GM18873 (cell line): ENCODE data around the gene GCDH.
"Not testable (repeated sequence)": the region's sequence is repeated elsewhere in the genome, so short reads cannot be mapped to it uniquely, and the experiment has no call there.

Source experiments
- ATAC-seq: cut with Tn5 transposase; IDR thresholded peaks from one replicate; pipeline ENCODE4 v1.9.1; 2021; ENCODE audit warnings: mild to moderate bottlenecking, moderate library complexity, moderate number of reproducible peaks; ENCODE audit not compliant: unreplicated experiment, low FRiP score

GCDH gene

DNA sequence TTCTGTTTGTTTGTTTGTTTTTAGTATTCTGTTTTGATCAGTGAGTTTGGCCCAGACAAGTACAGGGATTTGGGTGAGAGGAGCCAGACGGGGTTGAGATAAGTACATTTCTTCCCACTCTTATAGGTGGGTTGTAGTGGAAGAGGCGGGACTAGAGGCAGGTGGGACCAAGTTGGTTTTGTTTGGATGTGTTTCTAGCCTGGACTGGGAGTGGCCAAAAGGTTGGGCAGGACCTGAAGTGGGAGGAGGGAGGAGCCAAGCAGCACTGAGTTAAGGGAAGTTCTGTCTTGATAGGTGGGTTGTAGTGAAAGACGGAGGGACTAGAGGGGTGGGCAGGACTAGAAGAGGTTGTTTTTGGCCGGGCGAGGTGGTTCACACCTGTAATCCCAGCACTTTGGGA lies 18.7 kb upstream of the GCDH start:
- ATAC-seq: no peak

GRCh38 chr19:12872941-12873890 lies 17.7 kb upstream of the GCDH start:
- no peak for ATAC-seq

GRCh38 chr19:12873891-12874745 lies 16.8 kb upstream of the GCDH start:
- ATAC-seq: no peak

DNA sequence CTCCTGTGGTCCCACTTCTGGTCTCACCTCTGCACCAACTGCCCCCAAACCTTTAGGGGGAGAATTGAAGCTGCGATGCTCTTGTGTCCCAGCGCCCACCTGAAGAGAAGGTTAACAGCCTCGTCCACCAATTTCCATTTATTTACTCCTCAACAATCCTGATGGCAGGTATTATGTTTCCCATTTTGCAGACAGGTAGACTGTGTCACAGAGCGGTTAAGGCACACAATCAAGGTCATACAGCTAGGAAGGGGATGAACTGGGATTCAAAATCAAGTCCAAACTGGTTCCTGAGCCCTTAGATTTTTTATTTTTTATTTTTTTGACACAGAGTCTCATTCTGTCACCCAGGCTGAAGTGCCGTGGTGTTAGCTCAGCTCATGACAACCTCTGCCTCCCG lies 15.9 kb upstream of the GCDH start:
- ATAC-seq: no peak

DNA sequence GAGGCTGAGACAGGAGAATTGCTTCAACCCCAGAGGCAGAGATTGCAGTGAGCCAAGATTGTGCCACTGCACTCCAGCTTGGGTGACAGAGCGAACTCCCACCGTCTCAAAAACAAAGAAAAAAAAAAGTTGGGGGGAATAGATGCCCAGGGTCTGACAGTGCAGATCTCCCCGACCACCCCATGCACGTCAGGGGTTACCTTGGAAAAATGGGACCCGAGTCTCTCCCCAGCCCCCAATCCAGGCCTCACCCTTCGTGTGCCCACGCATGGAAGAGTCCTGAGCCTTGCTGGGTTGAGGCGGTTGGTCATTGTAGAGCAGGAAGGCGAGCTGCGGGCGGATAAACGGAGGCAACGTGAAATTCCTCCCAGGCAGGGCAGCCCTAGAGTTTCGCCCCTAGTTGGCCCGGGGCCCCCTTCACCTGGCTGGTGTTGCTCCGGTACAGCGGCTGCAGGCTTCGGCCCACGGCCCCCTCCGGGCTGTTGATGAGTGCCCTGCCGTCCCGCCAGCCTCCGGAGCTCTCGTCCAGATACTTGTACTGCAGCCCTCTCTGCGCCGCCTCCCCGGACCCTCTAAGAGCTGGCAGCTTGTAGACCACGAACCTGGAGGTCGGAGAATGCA lies 10.3 kb upstream of the GCDH start:
- ATAC-seq: peak; percentile 3

DNA sequence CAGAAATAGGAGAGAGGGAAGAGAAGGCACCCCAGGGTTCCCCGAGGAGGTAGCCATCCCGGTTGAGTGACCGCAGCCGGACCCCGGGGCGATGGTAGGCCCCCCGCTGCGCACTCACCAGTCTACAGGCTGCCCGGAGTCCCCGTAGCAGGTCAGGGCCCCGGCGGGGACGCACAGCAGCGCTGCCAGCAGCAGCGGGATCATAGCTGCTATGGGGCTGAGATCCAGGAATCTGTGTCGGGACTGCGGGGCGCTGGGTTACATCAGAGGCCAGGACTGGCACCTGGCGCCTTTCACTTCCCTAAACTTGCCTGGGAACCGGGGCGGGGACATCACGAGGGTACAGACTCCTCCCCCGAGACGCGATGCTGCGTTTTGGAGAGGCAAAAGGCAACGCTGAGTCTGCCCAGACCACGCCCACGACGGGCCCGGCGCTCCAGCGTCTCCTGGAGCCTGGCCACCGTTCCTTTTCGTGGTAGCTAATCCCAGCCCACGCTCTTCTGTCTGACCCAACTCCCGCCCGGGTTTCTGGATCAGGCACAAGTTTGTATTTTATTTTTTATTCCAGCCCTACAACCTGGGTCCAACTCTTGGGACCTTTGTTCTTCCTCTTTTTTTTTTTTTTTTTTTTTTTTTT lies 9.7 kb upstream of the GCDH start, which contains the start of gene DNASE2:
TSS of gene DNASE2 (minus strand) at position 278 of the 637 bp plus-strand sequence. CDS start at position 204, 74 bp downstream.
- peak; percentile 57 for ATAC-seq

DNA sequence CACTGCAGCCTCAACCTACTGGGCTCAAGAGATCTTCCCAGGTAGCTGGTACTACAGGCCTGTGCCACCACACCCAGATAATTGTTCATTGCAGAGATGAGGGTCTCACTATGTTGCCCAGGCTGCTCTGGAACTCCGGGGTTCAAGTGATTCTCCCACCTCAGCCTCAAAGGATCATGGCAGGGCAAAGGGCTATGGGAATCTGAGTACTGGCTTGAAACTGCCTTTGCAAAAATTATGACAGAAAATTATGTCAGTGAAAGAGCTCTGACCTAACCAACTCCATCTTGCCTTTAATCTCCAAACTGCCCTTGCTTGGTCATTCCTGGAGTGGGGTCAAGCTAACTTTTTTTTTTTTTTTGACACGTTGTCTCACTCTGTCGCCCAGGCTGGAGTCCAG lies 8.4 kb upstream of the GCDH start:
- no peak for ATAC-seq

DNA sequence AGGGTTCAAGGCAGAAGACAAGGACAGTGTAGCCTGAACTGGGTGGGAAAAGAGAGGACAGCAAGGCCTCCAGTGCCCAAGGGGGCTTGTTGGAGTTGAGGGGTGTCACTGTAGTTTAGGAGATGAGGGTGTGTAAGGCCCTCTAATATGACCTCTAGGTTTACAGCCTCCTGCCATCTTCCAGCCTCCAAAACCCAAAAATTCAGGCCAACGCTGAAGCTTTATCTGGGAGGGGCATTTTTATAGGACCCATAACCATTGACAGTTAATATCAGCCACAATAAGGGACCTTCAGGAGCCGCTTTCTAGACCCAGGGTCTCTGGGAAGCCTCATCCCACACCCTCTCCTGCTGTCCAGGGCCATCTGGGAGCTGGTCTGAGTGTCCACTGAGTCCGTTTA lies 6.8 kb upstream of the GCDH start:
- ATAC-seq: no peak

- ATAC-seq: no peak
These were observed 6.4 kb upstream of the GCDH start for GRCh38 chr19:12884627-12884925.

DNA sequence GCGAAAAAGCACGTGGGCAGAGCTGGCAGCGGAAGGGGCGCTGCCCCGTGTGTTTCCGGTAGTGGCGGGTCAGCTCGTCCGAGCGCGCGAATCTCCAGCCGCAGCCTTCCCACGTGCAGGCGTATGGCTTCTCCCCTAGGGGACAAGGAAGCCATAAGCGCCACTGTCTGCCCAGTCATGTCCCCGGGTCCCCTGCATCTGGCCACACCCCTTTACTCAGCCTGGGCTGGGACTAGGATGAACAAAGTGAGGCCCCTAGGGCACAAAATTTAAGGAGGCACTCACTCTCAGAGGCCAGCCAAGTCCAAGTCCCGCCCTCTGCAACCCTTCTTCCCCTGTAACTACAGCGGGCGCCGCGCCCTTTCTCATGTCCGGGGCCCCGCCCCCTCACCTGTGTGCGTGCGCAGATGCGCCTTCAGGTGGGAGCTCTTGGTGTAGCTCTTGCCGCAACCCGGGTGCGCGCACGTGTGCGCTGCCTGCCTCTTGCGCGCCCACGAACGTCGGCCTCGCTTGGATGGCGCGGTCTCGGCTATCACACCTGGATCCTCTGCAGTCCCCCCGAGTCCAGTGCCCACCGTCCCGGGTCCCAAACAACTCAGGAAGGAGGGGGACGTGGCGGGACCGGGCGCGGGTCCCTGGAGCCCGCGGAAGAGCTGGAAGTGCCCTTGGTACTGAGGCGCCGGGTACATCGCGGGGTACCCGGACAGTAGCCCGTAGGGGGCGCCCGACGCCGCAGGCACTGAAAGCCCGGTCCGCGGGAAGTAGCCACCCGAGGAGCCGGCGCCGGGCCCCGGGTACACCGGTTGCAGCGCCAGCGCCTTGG lies 5.8 kb upstream of the GCDH start:
- ATAC-seq: no peak

DNA sequence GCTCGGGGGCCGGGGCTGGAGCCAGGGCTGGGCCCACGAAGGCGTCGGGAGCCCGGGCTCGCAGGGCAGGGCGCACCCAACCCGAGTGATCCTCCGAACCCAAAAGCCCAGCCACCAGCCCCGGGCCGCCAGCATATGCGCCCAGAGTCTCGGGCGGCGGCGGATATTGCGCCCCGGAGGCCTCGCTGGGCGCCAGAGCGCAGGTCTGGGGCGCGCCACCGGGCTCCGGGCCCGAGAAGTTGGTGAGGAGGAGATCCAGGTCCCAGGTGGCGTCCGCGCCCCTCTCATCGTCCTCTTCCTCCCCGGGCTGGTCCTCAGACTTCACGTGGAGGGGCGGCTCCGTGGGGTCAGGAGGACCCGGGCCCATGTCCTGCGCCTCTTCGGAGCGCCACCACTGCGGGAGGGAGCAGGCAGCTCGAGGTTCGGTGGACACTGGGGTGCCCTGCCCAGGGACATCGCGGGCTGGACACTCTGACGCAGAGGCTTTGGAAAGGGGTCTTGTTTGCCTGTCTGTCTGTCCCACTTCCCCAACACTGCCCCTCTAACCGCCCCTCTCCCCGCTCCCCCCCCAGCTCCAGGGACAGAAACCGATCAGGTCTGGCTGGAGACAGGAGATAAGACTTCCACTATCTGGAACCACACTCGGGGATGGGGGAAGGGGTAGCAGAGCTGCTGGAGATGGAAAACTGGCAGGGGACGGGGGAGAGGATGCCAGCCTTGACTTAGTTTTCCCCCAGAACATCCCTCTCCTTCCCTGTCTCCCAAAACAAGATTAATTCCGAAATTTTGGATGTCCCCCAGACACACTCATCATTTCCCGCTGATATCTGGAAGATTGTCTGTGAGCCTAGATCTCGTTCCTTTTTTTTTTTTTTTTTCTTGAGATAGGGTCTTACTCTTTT lies 5.0 kb upstream of the GCDH start:
- ATAC-seq: no peak

- ATAC-seq: no peak
These were observed 4.3 kb upstream of the GCDH start for GRCh38 chr19:12886651-12886968.

- ATAC-seq: no peak
These were observed 3.8 kb upstream of the GCDH start, which contains the start of gene KLF1 for GRCh38 chr19:12886969-12887747. KLF1 (minus strand) TSS chr19:12887201; CDS start chr19:12887140, 61 bp downstream.

GRCh38 chr19:12888006-12888603 lies 2.9 kb upstream of the GCDH start:
- no peak for ATAC-seq

- ATAC-seq: not testable (repeated sequence)
These were observed 617 bp upstream of the GCDH start for GRCh38 chr19:12890299-12890786.

- ATAC-seq: no peak
These were observed 627 bp downstream of the GCDH start for GRCh38 chr19:12891553-12892021.

DNA sequence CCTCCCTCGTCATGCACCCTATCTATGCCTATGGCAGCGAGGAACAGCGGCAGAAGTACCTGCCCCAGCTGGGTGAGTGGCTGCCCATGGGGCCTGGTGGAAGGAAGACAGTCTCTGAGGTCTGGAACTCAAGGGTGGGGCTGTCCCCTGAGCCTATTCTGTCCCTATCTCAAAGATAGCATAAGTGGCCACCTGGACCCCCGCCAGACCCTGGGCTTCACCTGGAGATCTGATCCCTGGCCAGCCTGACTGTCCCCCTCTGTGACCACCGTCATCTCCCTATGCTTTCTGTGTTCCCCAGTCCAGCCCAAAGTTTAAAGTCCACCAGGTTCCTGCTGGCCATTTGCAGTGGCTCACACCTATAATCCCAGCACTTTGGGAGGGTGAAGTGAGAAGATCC lies 2.6 kb downstream of the GCDH start:
- no peak for ATAC-seq
